ENCODE results near the gene TUBB3.

- TF ChIP-seq CTCF (IDR thresholded peaks at IDR 0.05) (no peak), POLR2A (IDR thresholded peaks at IDR 0.05) (no peak)
These were observed 662 bp upstream of the TUBB3 start for GRCh38 chr16:89922477-89922883.

All from right lobe of liver (tissue), 4 donors.